GM18870 (cell line): ENCODE measurements around the gene ACOX1.
"Not testable (repeated sequence)": the region's sequence is repeated elsewhere in the genome, so short reads cannot be mapped to it uniquely, and the experiment has no call there.

ENCODE experiments used
- ATAC-seq: cut with Tn5 transposase; IDR thresholded peaks from one replicate; pipeline ENCODE4 v1.9.1; 2021; ENCODE audit warnings: moderate library complexity; ENCODE audit not compliant: unreplicated experiment

ACOX1 gene

GRCh38 chr17:75983501-75984181 lies 4.7 kb upstream of the ACOX1 start:
- no peak for ATAC-seq

GRCh38 chr17:75981019-75981615 lies 2.2 kb upstream of the ACOX1 start:
- no peak for ATAC-seq

GRCh38 chr17:75980188-75981018 lies 1.4 kb upstream of the ACOX1 start:
- no peak for ATAC-seq

GRCh38 chr17:75979705-75980187 lies 780 bp upstream of the ACOX1 start:
- no peak for ATAC-seq

- no peak for ATAC-seq
Observed at GRCh38 chr17:75976175-75976848, 2.7 kb downstream of the ACOX1 start.

- ATAC-seq: no peak
Observed at GRCh38 chr17:75975757-75976174, 3.2 kb downstream of the ACOX1 start.

- ATAC-seq: not testable (repeated sequence)
Observed at GRCh38 chr17:75975187-75975586, 3.8 kb downstream of the ACOX1 start.

- ATAC-seq: no peak
Observed at GRCh38 chr17:75970626-75971025, 8.3 kb downstream of the ACOX1 start.

GRCh38 chr17:75970011-75970523 lies 8.9 kb downstream of the ACOX1 start:
- no peak for ATAC-seq

GRCh38 chr17:75969044-75969443 lies 9.9 kb downstream of the ACOX1 start:
- ATAC-seq: not testable (repeated sequence)

GRCh38 chr17:75965468-75965867 lies 13.5 kb downstream of the ACOX1 start:
- no peak for ATAC-seq

- ATAC-seq: no peak
Observed at GRCh38 chr17:75959839-75960511, 19.0 kb downstream of the ACOX1 start.

- ATAC-seq: no peak
Observed at GRCh38 chr17:75959051-75959838, 19.7 kb downstream of the ACOX1 start.

- no peak for ATAC-seq
Observed at GRCh38 chr17:75950855-75951554, 28.0 kb downstream of the ACOX1 start.

GRCh38 chr17:75950421-75950820 lies 28.5 kb downstream of the ACOX1 start:
- ATAC-seq: no peak

- no peak for ATAC-seq
Observed at GRCh38 chr17:75945211-75945610, 33.8 kb downstream of the ACOX1 start.

GRCh38 chr17:75943491-75943890 lies 35.5 kb downstream of the ACOX1 start:
- ATAC-seq: no peak

- no peak for ATAC-seq
Observed at GRCh38 chr17:75942473-75942872, 36.5 kb downstream of the ACOX1 start.

- ATAC-seq: no peak
Observed at GRCh38 chr17:75941442-75941819, 37.5 kb downstream of the ACOX1 start.
